ENCODE measurements around the gene CCL22. TPM values are rescaled to one million over a fixed set of nuclear protein-coding genes. Genes with fewer than 3 reads are reported as not detected.
A peak's percentile ranks its signal among the peaks of the same experiment; 100 is the strongest.

CCL22 gene
- total RNA-seq = 10 to 100 TPM in 1 of 2 donors, 1 to 10 TPM in 1; 1.1 to 11.5 TPM

- peaks cover 1% of the 10 kb centered on the region for H3K27me3 Mint-ChIP-seq
Observed at GRCh38 chr16:57358527-57359095, at the start of gene CCL22. Gene CCL22, plus strand, starts transcription at chr16:57358783. Its CDS starts 34 bp downstream, at chr16:57358817.

GRCh38 chr16:57310801-57311200, 47.8 kb upstream of the CCL22 start:
- Mint-ChIP-seq H3K4me1 (peaks cover 12% of the 10 kb centered on the region), H3K27me3 (no peaks in the 10 kb centered on the region), H3K4me3 (no peak overlapping the region), H3K9me3 (no peaks in the 10 kb centered on the region), H3K27ac (no peak overlapping the region), H3K36me3 (ENCODE audit: low read depth) (no peaks in the 10 kb centered on the region)
- ATAC-seq (replicated peaks) = no peak

More at GRCh38 chr16:57358527-57359095, at the start of gene CCL22:
- Mint-ChIP-seq H3K4me3 (no peak within 1 kb of the TSS), H3K9me3 (no peaks in the 10 kb centered on the region), H3K36me3 (ENCODE audit: low read depth) (no peaks in the 10 kb centered on the region), H3K27ac (peak within 1 kb of the TSS; percentile 39), H3K4me1 (no peaks in the 10 kb centered on the region)
- ATAC-seq (replicated peaks) = peak; percentile 70

GRCh38 chr16:57313509-57313908, 45.1 kb upstream of the CCL22 start:
- Mint-ChIP-seq H3K9me3 (no peaks in the 10 kb centered on the region), H3K27ac (no peak overlapping the region), H3K4me1 (peaks cover 12% of the 10 kb centered on the region), H3K27me3 (no peaks in the 10 kb centered on the region), H3K4me3 (no peak overlapping the region), H3K36me3 (ENCODE audit: low read depth) (no peaks in the 10 kb centered on the region)
- ATAC-seq (replicated peaks) = no peak

- H3K4me1 Mint-ChIP-seq = peaks cover 12% of the 10 kb centered on the region
- H3K4me3 Mint-ChIP-seq = no peak overlapping the region
- H3K27ac Mint-ChIP-seq = peak overlapping the region; percentile 65
- no peaks in the 10 kb centered on the region for H3K27me3 Mint-ChIP-seq
- no peaks in the 10 kb centered on the region for H3K9me3 Mint-ChIP-seq
- peak; percentile 82 for ATAC-seq (replicated peaks)
- H3K36me3 Mint-ChIP-seq (ENCODE audit: low read depth) = no peaks in the 10 kb centered on the region
Observed at GRCh38 chr16:57314161-57314785, 44.3 kb upstream of the CCL22 start.

- Mint-ChIP-seq H3K4me1 (peaks cover 12% of the 10 kb centered on the region), H3K27ac (no peak overlapping the region), H3K36me3 (ENCODE audit: low read depth) (no peaks in the 10 kb centered on the region), H3K9me3 (no peaks in the 10 kb centered on the region), H3K27me3 (no peaks in the 10 kb centered on the region), H3K4me3 (no peak overlapping the region)
- no peak for ATAC-seq (replicated peaks)
Observed at GRCh38 chr16:57315416-57315815, 43.2 kb upstream of the CCL22 start.

GRCh38 chr16:57316390-57317017, 42.1 kb upstream of the CCL22 start:
- peaks cover 12% of the 10 kb centered on the region for H3K4me1 Mint-ChIP-seq

GRCh38 chr16:57318240-57318970, 40.2 kb upstream of the CCL22 start:
- ATAC-seq (replicated peaks) = no peak
- Mint-ChIP-seq H3K9me3 (no peaks in the 10 kb centered on the region), H3K4me1 (peaks cover 10% of the 10 kb centered on the region), H3K36me3 (ENCODE audit: low read depth) (no peaks in the 10 kb centered on the region), H3K4me3 (no peak overlapping the region), H3K27me3 (no peaks in the 10 kb centered on the region), H3K27ac (no peak overlapping the region)

More at GRCh38 chr16:57316390-57317017, 42.1 kb upstream of the CCL22 start:
- no peaks in the 10 kb centered on the region for H3K36me3 Mint-ChIP-seq (ENCODE audit: low read depth)
- H3K27me3 Mint-ChIP-seq = no peaks in the 10 kb centered on the region
- H3K27ac Mint-ChIP-seq = peak overlapping the region; percentile 6
- no peak for ATAC-seq (replicated peaks)
- no peak overlapping the region for H3K4me3 Mint-ChIP-seq
- no peaks in the 10 kb centered on the region for H3K9me3 Mint-ChIP-seq

GRCh38 chr16:57319646-57320045, 38.9 kb upstream of the CCL22 start:
- Mint-ChIP-seq H3K27me3 (no peaks in the 10 kb centered on the region), H3K4me3 (no peak overlapping the region), H3K9me3 (no peaks in the 10 kb centered on the region), H3K27ac (no peak overlapping the region), H3K4me1 (peaks cover 3% of the 10 kb centered on the region), H3K36me3 (ENCODE audit: low read depth) (no peaks in the 10 kb centered on the region)
- ATAC-seq (replicated peaks) = no peak

- Mint-ChIP-seq H3K4me1 (no peaks in the 10 kb centered on the region), H3K9me3 (no peaks in the 10 kb centered on the region), H3K4me3 (no peak overlapping the region), H3K27ac (peak overlapping the region; percentile 36), H3K36me3 (ENCODE audit: low read depth) (no peaks in the 10 kb centered on the region), H3K27me3 (no peaks in the 10 kb centered on the region)
- no peak for ATAC-seq (replicated peaks)
Observed at GRCh38 chr16:57324749-57325148, 33.8 kb upstream of the CCL22 start.

GRCh38 chr16:57325458-57325857, 33.1 kb upstream of the CCL22 start:
- H3K36me3 Mint-ChIP-seq (ENCODE audit: low read depth) = no peaks in the 10 kb centered on the region
- H3K27ac Mint-ChIP-seq = no peak overlapping the region
- H3K4me1 Mint-ChIP-seq = no peaks in the 10 kb centered on the region
- no peak for ATAC-seq (replicated peaks)
- H3K27me3 Mint-ChIP-seq = no peaks in the 10 kb centered on the region
- no peak overlapping the region for H3K4me3 Mint-ChIP-seq
- no peaks in the 10 kb centered on the region for H3K9me3 Mint-ChIP-seq

- Mint-ChIP-seq H3K4me1 (no peaks in the 10 kb centered on the region), H3K27ac (no peak overlapping the region), H3K4me3 (no peak overlapping the region), H3K27me3 (peaks cover 4% of the 10 kb centered on the region), H3K36me3 (ENCODE audit: low read depth) (no peaks in the 10 kb centered on the region), H3K9me3 (peaks cover 5% of the 10 kb centered on the region)
- no peak for ATAC-seq (replicated peaks)
Observed at GRCh38 chr16:57329718-57330327, 28.8 kb upstream of the CCL22 start.

GRCh38 chr16:57331355-57331754, 27.2 kb upstream of the CCL22 start:
- no peak for ATAC-seq (replicated peaks)
- no peak overlapping the region for H3K27ac Mint-ChIP-seq
- H3K27me3 Mint-ChIP-seq = peaks cover 4% of the 10 kb centered on the region
- peaks cover 5% of the 10 kb centered on the region for H3K9me3 Mint-ChIP-seq
- H3K4me1 Mint-ChIP-seq = no peaks in the 10 kb centered on the region
- no peaks in the 10 kb centered on the region for H3K36me3 Mint-ChIP-seq (ENCODE audit: low read depth)
- H3K4me3 Mint-ChIP-seq = no peak overlapping the region

GRCh38 chr16:57333402-57333801, 25.2 kb upstream of the CCL22 start:
- no peak for ATAC-seq (replicated peaks)
- Mint-ChIP-seq H3K27me3 (peaks cover 5% of the 10 kb centered on the region), H3K36me3 (ENCODE audit: low read depth) (no peaks in the 10 kb centered on the region), H3K4me1 (no peaks in the 10 kb centered on the region), H3K27ac (no peak overlapping the region), H3K9me3 (peaks cover 5% of the 10 kb centered on the region), H3K4me3 (no peak overlapping the region)

- peaks cover 5% of the 10 kb centered on the region for H3K4me1 Mint-ChIP-seq
- no peak overlapping the region for H3K4me3 Mint-ChIP-seq
- H3K27ac Mint-ChIP-seq = no peak overlapping the region
- peaks cover 5% of the 10 kb centered on the region for H3K9me3 Mint-ChIP-seq
- H3K36me3 Mint-ChIP-seq (ENCODE audit: low read depth) = no peaks in the 10 kb centered on the region
- peaks cover 11% of the 10 kb centered on the region for H3K27me3 Mint-ChIP-seq
- ATAC-seq (replicated peaks) = no peak
Observed at GRCh38 chr16:57335366-57335765, 23.2 kb upstream of the CCL22 start.
